Nephron (organoid): ENCODE data around the gene CFAP97D2.

Experiments used
- H3K27ac Mint-ChIP-seq, 3 experiments: 2 replicates each; pipeline ENCODE4 v1.8.0; 2020; ENCODE audit warnings: mixed read lengths in 3 of 3, mild to moderate bottlenecking in 2 of 3, moderate library complexity in 1 of 3
- H3K27me3 Mint-ChIP-seq: 2 replicates; pipeline ENCODE4 v1.8.0; 2021; ENCODE audit warnings: low read depth, mild to moderate bottlenecking, moderate library complexity, mixed read lengths
- H3K36me3 Mint-ChIP-seq: 2 replicates; pipeline ENCODE4 v1.8.0; 2020; ENCODE audit warnings: low read depth, mixed read lengths
- H3K4me1 Mint-ChIP-seq: 2 replicates; pipeline ENCODE4 v1.8.0; 2020; ENCODE audit warnings: mixed read lengths
- H3K4me3 Mint-ChIP-seq, 3 experiments: 2 replicates each; pipeline ENCODE4 v1.8.0; 2020; ENCODE audit warnings: mild to moderate bottlenecking in 3 of 3, mixed read lengths in 3 of 3, moderate library complexity in 2 of 3
- H3K9me3 Mint-ChIP-seq: 2 replicates; pipeline ENCODE4 v1.8.0; 2020; ENCODE audit warnings: mixed read lengths
- CTCF ChIP-seq, 3 experiments: fragments of 200-600 bp; sonication (generic); IDR thresholded peaks; one replicate each; pipeline ENCODE4 v1.5.0; 2021; ENCODE audit warnings: antibody characterized with exemption in 3 of 3; ENCODE audit not compliant: unreplicated experiment in 3 of 3

Gene CFAP97D2

GRCh38 chr13:114225610-114226009, 46.6 kb downstream of the CFAP97D2 start:
- H3K4me3 Mint-ChIP-seq: no peak overlapping the region
- no peaks in the 10 kb centered on the region for H3K4me1 Mint-ChIP-seq
- no peak overlapping the region for H3K27ac Mint-ChIP-seq
- no peaks in the 10 kb centered on the region for H3K36me3 Mint-ChIP-seq
- no peaks in the 10 kb centered on the region for H3K9me3 Mint-ChIP-seq
- H3K27me3 Mint-ChIP-seq: peaks cover 45% of the 10 kb centered on the region
- no peak for TF ChIP-seq CTCF (IDR thresholded peaks at IDR 0.05; ENCODE audit: unreplicated experiment in 3 of 3)

- Mint-ChIP-seq H3K27ac (no peak overlapping the region), H3K4me1 (no peaks in the 10 kb centered on the region), H3K36me3 (no peaks in the 10 kb centered on the region), H3K4me3 (no peak overlapping the region), H3K9me3 (no peaks in the 10 kb centered on the region), H3K27me3 (peaks cover 49% of the 10 kb centered on the region)
- no peak for TF ChIP-seq CTCF (IDR thresholded peaks at IDR 0.05; ENCODE audit: unreplicated experiment in 3 of 3)
Observed at GRCh38 chr13:114226088-114226487, 47.0 kb downstream of the CFAP97D2 start.

GRCh38 chr13:114226699-114227323, 47.8 kb downstream of the CFAP97D2 start:
- H3K27me3 Mint-ChIP-seq: peaks cover 54% of the 10 kb centered on the region
- H3K27ac Mint-ChIP-seq: no peak overlapping the region
- no peaks in the 10 kb centered on the region for H3K4me1 Mint-ChIP-seq
- H3K36me3 Mint-ChIP-seq: no peaks in the 10 kb centered on the region
- peak; percentile 69 to 91 (median 86) for TF ChIP-seq CTCF (IDR thresholded peaks at IDR 0.05; ENCODE audit: unreplicated experiment in 3 of 3)
- H3K4me3 Mint-ChIP-seq: no peak overlapping the region
- no peaks in the 10 kb centered on the region for H3K9me3 Mint-ChIP-seq

- no peak for TF ChIP-seq CTCF (IDR thresholded peaks at IDR 0.05; ENCODE audit: unreplicated experiment in 3 of 3)
- Mint-ChIP-seq H3K36me3 (no peaks in the 10 kb centered on the region), H3K4me1 (no peaks in the 10 kb centered on the region), H3K27ac (no peak overlapping the region), H3K9me3 (no peaks in the 10 kb centered on the region), H3K4me3 (peak overlapping the region in 1 of 3 experiments; percentile 8), H3K27me3 (peaks cover 60% of the 10 kb centered on the region)
Observed at GRCh38 chr13:114227528-114227927, 48.5 kb downstream of the CFAP97D2 start.

GRCh38 chr13:114228176-114228575, 49.1 kb downstream of the CFAP97D2 start:
- H3K27ac Mint-ChIP-seq: no peak overlapping the region
- H3K36me3 Mint-ChIP-seq: no peaks in the 10 kb centered on the region
- peaks cover 60% of the 10 kb centered on the region for H3K27me3 Mint-ChIP-seq
- no peaks in the 10 kb centered on the region for H3K9me3 Mint-ChIP-seq
- no peak overlapping the region for H3K4me3 Mint-ChIP-seq
- H3K4me1 Mint-ChIP-seq: no peaks in the 10 kb centered on the region
- TF ChIP-seq CTCF (IDR thresholded peaks at IDR 0.05; ENCODE audit: unreplicated experiment in 3 of 3): no peak

- H3K4me1 Mint-ChIP-seq: peaks cover 3% of the 10 kb centered on the region
- peak overlapping the region in 2 of 3 experiments; percentile 2 to 61 for H3K27ac Mint-ChIP-seq
- peaks cover 60% of the 10 kb centered on the region for H3K27me3 Mint-ChIP-seq
- H3K36me3 Mint-ChIP-seq: no peaks in the 10 kb centered on the region
- no peak overlapping the region for H3K4me3 Mint-ChIP-seq
- TF ChIP-seq CTCF (IDR thresholded peaks at IDR 0.05; ENCODE audit: unreplicated experiment in 3 of 3): no peak
- H3K9me3 Mint-ChIP-seq: no peaks in the 10 kb centered on the region
Observed at GRCh38 chr13:114229506-114229905, 50.4 kb downstream of the CFAP97D2 start.
